ENCODE results near the gene ADAMTS17. TPM values are rescaled to one million over a fixed set of nuclear protein-coding genes. Genes with fewer than 3 reads are reported as not detected.
A peak's percentile ranks its signal among the peaks of the same experiment; 100 is the strongest.

ADAMTS17 gene
- total and polyA plus RNA-seq, 8 donors = 4.2 to 16.4 (median 10.8) TPM

- H3K27me3 ChIP-seq = no peaks in the 10 kb centered on the region
- H3K4me3 ChIP-seq = no peak overlapping the region
- ATAC-seq (no peak), FAIRE-seq (no peak), DNase-seq (no peak)
- 87 to 95% methylated on average over 16 of the region's 16 CpGs for WGBS, 2 donors
- H3K4me1 ChIP-seq = no peaks in the 10 kb centered on the region
- H3K27ac ChIP-seq = no peak overlapping the region
- TF ChIP-seq CTCF (IDR thresholded peaks at IDR 0.05) = no peak
- H3K9me3 ChIP-seq = no peaks in the 10 kb centered on the region
- intact Hi-C loops (cut with DNase I) = no loop called here
- no peaks in the 10 kb centered on the region for H3K36me3 ChIP-seq
These were observed 26.9 kb downstream of the ADAMTS17 start for GRCh38 chr15:100314809-100315400.

- H3K27ac ChIP-seq = no peak overlapping the region
- ATAC-seq (no peak), DNase-seq (no peak), FAIRE-seq (no peak)
- no peaks in the 10 kb centered on the region for H3K27me3 ChIP-seq
- H3K4me1 ChIP-seq = no peaks in the 10 kb centered on the region
- no peak overlapping the region for H3K4me3 ChIP-seq
- no peaks in the 10 kb centered on the region for H3K9me3 ChIP-seq
- no peak for TF ChIP-seq CTCF (IDR thresholded peaks at IDR 0.05)
- WGBS, 2 donors = 79 to 82% methylated on average over 8 of the region's 8 CpGs
- intact Hi-C loops (cut with DNase I) = no loop called here
- H3K36me3 ChIP-seq = no peaks in the 10 kb centered on the region
These were observed 29.8 kb downstream of the ADAMTS17 start for GRCh38 chr15:100311833-100312476.

GRCh38 chr15:100311154-100311625 is 30.6 kb downstream of the ADAMTS17 start:
- DNase-seq (no peak), FAIRE-seq (no peak), ATAC-seq (peak in 2 of 4 donors; percentile 11 to 22)
- H3K9me3 ChIP-seq = no peaks in the 10 kb centered on the region
- intact Hi-C loops (cut with DNase I) = no loop called here
- no peak for TF ChIP-seq CTCF (IDR thresholded peaks at IDR 0.05)
- H3K27ac ChIP-seq = no peak overlapping the region
- no peaks in the 10 kb centered on the region for H3K27me3 ChIP-seq
- H3K36me3 ChIP-seq = no peaks in the 10 kb centered on the region
- H3K4me1 ChIP-seq = no peaks in the 10 kb centered on the region
- H3K4me3 ChIP-seq = no peak overlapping the region
- WGBS, 2 donors = 89 to 91% methylated on average over 15 of the region's 15 CpGs

- TF ChIP-seq CTCF (IDR thresholded peaks at IDR 0.05) = no peak
- 75 to 79% methylated on average over 14 of the region's 14 CpGs for WGBS, 2 donors
- Histone ChIP-seq H3K27me3 (no peaks in the 10 kb centered on the region), H3K36me3 (no peaks in the 10 kb centered on the region), H3K9me3 (no peaks in the 10 kb centered on the region), H3K27ac (no peak overlapping the region), H3K4me3 (no peak overlapping the region), H3K4me1 (no peaks in the 10 kb centered on the region)
- ATAC-seq = no peak
- intact Hi-C loops (cut with DNase I) = no loop called here
- FAIRE-seq = no peak
- no peak for DNase-seq
These were observed 31.1 kb downstream of the ADAMTS17 start for GRCh38 chr15:100310513-100311153.

- FAIRE-seq = no peak
- ATAC-seq = no peak
- 69 to 71% methylated on average over 8 of the region's 8 CpGs for WGBS, 2 donors
- H3K4me1 ChIP-seq = no peaks in the 10 kb centered on the region
- H3K27ac ChIP-seq = no peak overlapping the region
- TF ChIP-seq CTCF (IDR thresholded peaks at IDR 0.05) = no peak
- H3K4me3 ChIP-seq = no peak overlapping the region
- no peaks in the 10 kb centered on the region for H3K27me3 ChIP-seq
- no peak for DNase-seq
- H3K36me3 ChIP-seq = no peaks in the 10 kb centered on the region
- H3K9me3 ChIP-seq = no peaks in the 10 kb centered on the region
- intact Hi-C loops (cut with DNase I) = no loop called here
These were observed 31.8 kb downstream of the ADAMTS17 start for GRCh38 chr15:100310041-100310405.
